Pancreas (tissue), 10 donors: ENCODE data around the gene OLA1. TPM values are rescaled to one million over a fixed set of nuclear protein-coding genes. Genes with fewer than 3 reads are reported as not detected.

ENCODE experiments used
- ATAC-seq, 4 donors: fragments of 200-7000 bp; cut with Tn5 transposase; one replicate each; pipeline versions ENCODE4 v1.8.0 to v1.9.1; 2020; ENCODE audit warnings: mild to moderate bottlenecking in 4 of 4, moderate library complexity in 4 of 4
- DNase-seq, 6 donors: peaks; one replicate each; pipeline ENCODE4 v3.0.0-alpha.2; 2020
- FAIRE-seq: peaks from 2 replicates; lab custom pipeline; 2012; peaks lifted over from hg19 to GRCh38; lab: Jason Lieb, UNC
- H3K27ac ChIP-seq, 4 donors: fragments of 200-600 bp; sonication (generic); 1 replicate in 3 of 4; 2 replicates in 1 of 4; pipeline versions ENCODE4 v1.5.0 to v1.8.0; 2020
- H3K27me3 ChIP-seq, 4 donors: fragments of 200-600 bp; one replicate each; pipeline ENCODE4 v1.8.0; 2021
- H3K36me3 ChIP-seq, 3 donors: fragments of 200-600 bp; sonication (generic) in 1 of 3; one replicate each; pipeline versions ENCODE4 v1.5.0 to v1.8.0; 2020 to 2021
- H3K4me1 ChIP-seq, 3 donors: fragments of 200-600 bp; one replicate each; pipeline ENCODE4 v1.8.0; 2021
- H3K4me3 ChIP-seq, 4 donors: fragments of 200-600 bp; sonication (generic) in 2 of 4; one replicate each; pipeline versions ENCODE4 v1.5.0 to v1.8.0; 2020 to 2021
- H3K9me3 ChIP-seq, 4 donors: fragments of 200-600 bp; one replicate each; pipeline ENCODE4 v1.8.0; 2021
- CTCF ChIP-seq, 4 donors: fragments of 200-600 bp; sonication (generic) in 3 of 4; IDR thresholded peaks; one replicate each; pipeline versions ENCODE4 v1.5.0 to v1.8.0; 2021; ENCODE audit warnings: antibody characterized with exemption in 4 of 4
- WGBS, 2 donors: extraction: QIAGEN DNeasy Blood & Tissue Kit; methylation state at CpG; one replicate each; pipeline ENCODE4 v1.1.7; 2013; 5-methylcytosine and 5-hydroxymethylcytosine counted together
- intact Hi-C, 3 donors: fragments of 100-400 bp; cut with DNase I; formaldehyde crosslinking; loops; one replicate each; pipeline versions ENCODE4 v1.11.1 to v1.14.2; 2022
- polyA plus RNA-seq, 2 donors: library from polyadenylated mRNA; stranded (reverse); fragments of 200-250 nt; gene quantifications; one replicate each; pipeline ENCODE4 v1.2.3, GENCODE V29; 2013
- total RNA-seq, 6 donors: library from RNA; stranded (reverse); fragmentation: NEBNext Ultra II Directional in 4 of 6; extraction: Animal tissue kit (Norgen Biotek cat#: 25700) in 4 of 6; gene quantifications; one replicate each; pipeline versions ENCODE4 v1.2.1 to v1.2.4, GENCODE V29; 2021 to 2023
- donor health status: healthy with polysubstance abuse.
- donor health status: DM: no; HTN: no; CAD: no; lungs with moderate emphysema.
- donor health status: DM: no; HTN: no; CAD: no.
- donor health status: control.
- donor health status: control.
- donor health status: Bipolar disorder and iron deficiency.
- donor health status: DM: yes; HTN: yes; CAD: no.
- donor health status: DM: no; HTN: no; CAD: no.
- donor health status: DM: no; HTN: no; CAD: no.
- donor health status: DM: yes; HTN: yes; CAD: no.

OLA1 gene
- total and polyA plus RNA-seq, 8 donors: 29.1 to 55.8 (median 43.1) TPM

- intact Hi-C loops: no loop called here
- WGBS, 2 donors: 91 to 93% methylated on average over 1 of the region's 1 CpG
Observed at GRCh38 chr2:174217869-174218268, 30.5 kb downstream of the OLA1 start.

GRCh38 chr2:174211954-174212353, 36.4 kb downstream of the OLA1 start:
- ATAC-seq (no peak), FAIRE-seq (no peak)
- H3K4me1 ChIP-seq: no peaks in the 10 kb centered on the region

More at GRCh38 chr2:174217869-174218268, 30.5 kb downstream of the OLA1 start:
- ATAC-seq (peak in 1 of 4 donors; percentile 15), FAIRE-seq (no peak), DNase-seq (no peak)
- no peak for TF ChIP-seq CTCF (IDR thresholded peaks at IDR 0.05)
- Histone ChIP-seq H3K27me3 (no peaks in the 10 kb centered on the region), H3K36me3 (no peaks in the 10 kb centered on the region), H3K27ac (no peak overlapping the region), H3K4me1 (no peaks in the 10 kb centered on the region), H3K4me3 (no peak overlapping the region), H3K9me3 (no peaks in the 10 kb centered on the region)

GRCh38 chr2:174210862-174211261, 37.5 kb downstream of the OLA1 start:
- no peak for TF ChIP-seq CTCF (IDR thresholded peaks at IDR 0.05)
- H3K27ac ChIP-seq: no peak overlapping the region
- H3K4me3 ChIP-seq: no peak overlapping the region
- H3K4me1 ChIP-seq: no peaks in the 10 kb centered on the region
- H3K9me3 ChIP-seq: no peaks in the 10 kb centered on the region
- DNase-seq: no peak
- no peak for ATAC-seq
- intact Hi-C loops: no loop called here
- FAIRE-seq: no peak
- H3K36me3 ChIP-seq: no peaks in the 10 kb centered on the region
- 92 to 95% methylated on average over 2 of the region's 2 CpGs for WGBS, 2 donors
- H3K27me3 ChIP-seq: no peaks in the 10 kb centered on the region

More at GRCh38 chr2:174211954-174212353, 36.4 kb downstream of the OLA1 start:
- no peaks in the 10 kb centered on the region for H3K27me3 ChIP-seq
- no peaks in the 10 kb centered on the region for H3K9me3 ChIP-seq
- intact Hi-C loops: no loop called here
- no peak for TF ChIP-seq CTCF (IDR thresholded peaks at IDR 0.05)
- no peak overlapping the region for H3K4me3 ChIP-seq
- DNase-seq: no peak
- H3K36me3 ChIP-seq: no peaks in the 10 kb centered on the region
- H3K27ac ChIP-seq: no peak overlapping the region

- Histone ChIP-seq H3K27me3 (no peaks in the 10 kb centered on the region), H3K9me3 (no peaks in the 10 kb centered on the region), H3K27ac (no peak overlapping the region), H3K4me1 (no peaks in the 10 kb centered on the region), H3K36me3 (no peaks in the 10 kb centered on the region), H3K4me3 (no peak overlapping the region)
- intact Hi-C loops: no loop called here
- WGBS, 2 donors: 73 to 79% methylated on average over 2 of the region's 2 CpGs
- DNase-seq (no peak), FAIRE-seq (no peak), ATAC-seq (no peak)
- no peak for TF ChIP-seq CTCF (IDR thresholded peaks at IDR 0.05)
Observed at GRCh38 chr2:174209325-174209724, 39.0 kb downstream of the OLA1 start.

- intact Hi-C loops: no loop called here
- 72 to 91% methylated on average over 4 of the region's 4 CpGs for WGBS, 2 donors
- no peak for FAIRE-seq
Observed at GRCh38 chr2:174208026-174208425, 40.3 kb downstream of the OLA1 start.

More at GRCh38 chr2:174208026-174208425, 40.3 kb downstream of the OLA1 start:
- ATAC-seq (no peak), DNase-seq (no peak)
- Histone ChIP-seq H3K9me3 (no peaks in the 10 kb centered on the region), H3K36me3 (no peaks in the 10 kb centered on the region), H3K27me3 (no peaks in the 10 kb centered on the region), H3K27ac (no peak overlapping the region), H3K4me3 (no peak overlapping the region), H3K4me1 (no peaks in the 10 kb centered on the region)
- no peak for TF ChIP-seq CTCF (IDR thresholded peaks at IDR 0.05)
